A549 (cell line): ENCODE data around the gene NCBP3. TPM values are rescaled to one million over a fixed set of nuclear protein-coding genes. Genes with fewer than 3 reads are reported as not detected.

ENCODE experiments used
- ATAC-seq, 2 experiments: fragments of 200-7000 bp in 1 of 2; fragments of >200 bp in 1 of 2; cut with Nextera tagmentation in 1 of 2; cut with Tn5 transposase in 1 of 2; 3 replicates each; pipeline versions ENCODE4 v1.8.0 to v1.9.1; 2018 to 2020; ENCODE audit warnings: mild to moderate bottlenecking in 1 of 2, moderate library complexity in 1 of 2
- CTCF ChIA-PET: fragments of 300-600 bp; sonication (Branson Sonifier 250); formaldehyde crosslinking; extraction: SDS; loops from one replicate; lab custom pipeline; 2021; ENCODE audit warnings: antibody characterized with exemption, inconsistent platforms; lab: Yijun Ruan, JAX
- POLR2A ChIA-PET: fragments of 350-600 bp; formaldehyde crosslinking; extraction: SDS; loops from one replicate; lab custom pipeline; 2021; ENCODE audit warnings: antibody characterized with exemption, inconsistent platforms; lab: Yijun Ruan, JAX
- DNase-seq, 2 experiments: peaks; one replicate each; pipeline versions ENCODE4 v3.0.0 to v3.0.0-alpha.2; 2011 to 2016; ENCODE audit warnings: low read depth in 1 of 2, low spot score in 1 of 2
- FAIRE-seq: peaks from 2 replicates; lab custom pipeline; 2011; peaks lifted over from hg19 to GRCh38; lab: Jason Lieb, UNC
- H3K27ac ChIP-seq, 2 experiments: fragments of >200 bp; sonication (Bioruptor Twin); formaldehyde crosslinking; 3 replicates each; pipeline ENCODE4 v1.5.1; 2016 to 2017
- H3K4me1 ChIP-seq: fragments of >200 bp; sonication (Bioruptor Twin); formaldehyde crosslinking; 3 replicates; pipeline ENCODE4 v1.6.1; 2016
- H3K4me2 ChIP-seq: fragments of >200 bp; sonication (Bioruptor Twin); formaldehyde crosslinking; 3 replicates; pipeline ENCODE4 v1.6.1; 2016
- H3K4me3 ChIP-seq: fragments of >200 bp; sonication (Bioruptor Twin); formaldehyde crosslinking; 3 replicates; pipeline ENCODE4 v1.5.1; 2016
- H3K9me3 ChIP-seq: fragments of >200 bp; sonication (Bioruptor Twin); formaldehyde crosslinking; 3 replicates; pipeline ENCODE4 v1.6.1; 2016
- CBX8 ChIP-seq: fragments of 200-600 bp; sonication (generic); IDR thresholded peaks from 2 replicates; pipeline ENCODE4 v1.6.1; 2016
- CEBPB ChIP-seq, 2 experiments: fragments of >200 bp in 1 of 2; sonication (Bioruptor Twin) in 1 of 2; formaldehyde crosslinking in 1 of 2; IDR thresholded peaks; 2 replicates each; pipeline ENCODE4 v1.6.1; 2012 to 2016
- EP300 ChIP-seq, 2 experiments: fragments of >200 bp; sonication (Bioruptor Twin); formaldehyde crosslinking; IDR thresholded peaks; 2 replicates in 1 of 2; 3 replicates in 1 of 2; pipeline ENCODE4 v1.6.1; 2016 to 2017
- ESRRA ChIP-seq: fragments of 150-350 bp; IDR thresholded peaks from 2 replicates; pipeline ENCODE4 v1.6.1; 2014; ENCODE audit warnings: mild to moderate bottlenecking, low read length, borderline replicate concordance
- HDAC2 ChIP-seq: fragments of 200-600 bp; sonication (generic); IDR thresholded peaks from 2 replicates; pipeline ENCODE4 v1.6.1; 2016
- HOXB5 ChIP-seq: fragments of 250-450 bp; sonication (Bioruptor Pico); IDR thresholded peaks from 2 replicates; pipeline ENCODE4 v1.5.0; 2020; ENCODE audit warnings: mild to moderate bottlenecking, moderate library complexity
- JUNB ChIP-seq: fragments of >200 bp; sonication (Bioruptor Twin); formaldehyde crosslinking; IDR thresholded peaks from 2 replicates; pipeline ENCODE4 v1.6.1; 2016
- KDM5A ChIP-seq: fragments of 200-600 bp; sonication (generic); IDR thresholded peaks from 2 replicates; pipeline ENCODE4 v1.6.1; 2016; ENCODE audit warnings: antibody characterized with exemption, mild to moderate bottlenecking
- MAFK ChIP-seq: fragments of 450-650 bp; IDR thresholded peaks from 2 replicates; pipeline ENCODE4 v1.6.1; 2014; ENCODE audit not compliant: partially characterized antibody
- NFE2L2 ChIP-seq: fragments of 150-350 bp; conservative IDR thresholded peaks from 2 replicates; pipeline ENCODE4 v1.6.1; 2014; ENCODE audit warnings: low read length
- NPAS2 ChIP-seq: fragments of 250-450 bp; sonication (Bioruptor Pico); IDR thresholded peaks from 2 replicates; pipeline ENCODE4 v1.8.0; 2022; ENCODE audit warnings: mild to moderate bottlenecking, moderate library complexity, borderline replicate concordance
- NR3C1 ChIP-seq: fragments of >200 bp; sonication (Bioruptor Twin); formaldehyde crosslinking; IDR thresholded peaks from 3 replicates; pipeline ENCODE4 v1.6.1; 2017
- POLR2A ChIP-seq: IDR thresholded peaks from 2 replicates; pipeline ENCODE4 v1.6.1; 2012; ENCODE audit warnings: mild to moderate bottlenecking, low read length
- POLR2AphosphoS2 ChIP-seq: conservative IDR thresholded peaks from 2 replicates; pipeline ENCODE4 v1.6.1; 2012; ENCODE audit warnings: low read length, improper control_type of control experiment, inconsistent platforms
- RFX5 ChIP-seq: fragments of 450-650 bp; IDR thresholded peaks from 2 replicates; pipeline ENCODE4 v1.7.1; 2014; ENCODE audit warnings: antibody characterized with exemption, mild to moderate bottlenecking, moderate library complexity
- SMC3 ChIP-seq: fragments of >200 bp; sonication (Bioruptor Twin); formaldehyde crosslinking; IDR thresholded peaks from 3 replicates; pipeline ENCODE4 v1.6.1; 2018; ENCODE audit warnings: inconsistent platforms
- WGBS: methylation state at CpG from one replicate; pipeline ENCODE4 v1.1.6; 2017; ENCODE audit errors: missing lambda C conversion rate; 5-methylcytosine and 5-hydroxymethylcytosine counted together
- polyA plus RNA-seq, 4 experiments: library from polyadenylated mRNA; depleted of rRNA in 3 of 4; stranded (reverse); fragments of >200 nt; fragmentation: RNase III in 1 of 4; extraction: RNeasy Plus Mini Kit Qiagen cat#74134 plus additional on column Dnase treatment in 1 of 4; gene quantifications; 2 replicates in 3 of 4; 3 replicates in 1 of 4; pipeline ENCODE4 v1.2.3, GENCODE V29; 2011 to 2017
- TF ChIP-seq, protein P1 (sequence below): IDR thresholded peaks from 2 replicates; pipeline ENCODE4 v1.6.1; 2012; ENCODE audit warnings: low read depth, borderline replicate concordance
- TF ChIP-seq, protein P2 (sequence below): IDR thresholded peaks from 2 replicates; pipeline ENCODE4 v1.6.1; 2012
- TF ChIP-seq, protein P3 (sequence below): fragments of 450-650 bp; IDR thresholded peaks from 2 replicates; pipeline ENCODE4 v1.6.1; 2014; ENCODE audit warnings: antibody characterized with exemption
- TF ChIP-seq, protein P4 (sequence below): fragments of >200 bp; sonication (Bioruptor Twin); formaldehyde crosslinking; IDR thresholded peaks from 3 replicates; pipeline ENCODE4 v1.6.1; 2016
- TF ChIP-seq, protein P5 (sequence below): IDR thresholded peaks from 2 replicates; pipeline ENCODE4 v1.6.1; 2012
- TF ChIP-seq, protein P6 (sequence below): fragments of 150-350 bp; IDR thresholded peaks from 2 replicates; pipeline ENCODE4 v1.6.1; 2014; ENCODE audit warnings: low read depth, mild to moderate bottlenecking, low read length
- TF ChIP-seq, protein P7 (sequence below): fragments of 200-600 bp; sonication (generic); IDR thresholded peaks from 2 replicates; pipeline ENCODE4 v1.6.1; 2016; ENCODE audit warnings: antibody characterized with exemption, mild to moderate bottlenecking, moderate library complexity

Gene NCBP3
- polyA plus RNA-seq, 2 of the 4 experiments (the other 2 are of a cell fraction): 32.7 to 36.6 TPM

DNA sequence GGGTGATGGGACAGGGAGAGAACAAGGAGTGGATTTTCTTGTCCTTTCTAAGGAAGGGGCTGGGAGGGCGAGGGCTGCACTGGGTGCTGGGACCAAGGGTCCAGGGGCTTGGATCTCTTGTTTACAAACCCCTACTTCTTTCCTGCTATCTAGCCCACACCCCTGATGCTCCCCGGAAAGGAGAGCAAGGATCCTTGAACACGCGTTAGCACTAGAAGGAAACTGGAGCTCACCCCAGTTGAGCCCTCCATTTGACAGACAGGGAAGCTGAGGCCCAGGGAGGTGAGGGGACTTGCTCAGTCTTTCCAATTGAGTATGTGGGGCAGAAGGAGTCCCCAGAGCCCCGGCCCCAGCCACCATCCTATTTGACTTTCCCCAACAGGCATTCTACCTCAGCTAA is 40.5 kb downstream of the NCBP3 start:
- 77% methylated on average over 5 of the region's 5 CpGs for WGBS
- Histone ChIP-seq H3K4me2 (no peak overlapping the region), H3K4me1 (peaks cover 17% of the 10 kb centered on the region; the same call in 1 of the 3 replicates), H3K9me3 (no peaks in the 10 kb centered on the region), H3K27ac (no peak overlapping the region), H3K4me3 (no peak overlapping the region)
- TF ChIP-seq, protein P1, sequence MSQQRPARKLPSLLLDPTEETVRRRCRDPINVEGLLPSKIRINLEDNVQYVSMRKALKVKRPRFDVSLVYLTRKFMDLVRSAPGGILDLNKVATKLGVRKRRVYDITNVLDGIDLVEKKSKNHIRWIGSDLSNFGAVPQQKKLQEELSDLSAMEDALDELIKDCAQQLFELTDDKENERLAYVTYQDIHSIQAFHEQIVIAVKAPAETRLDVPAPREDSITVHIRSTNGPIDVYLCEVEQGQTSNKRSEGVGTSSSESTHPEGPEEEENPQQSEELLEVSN: no peak
- TF ChIP-seq, protein P2, sequence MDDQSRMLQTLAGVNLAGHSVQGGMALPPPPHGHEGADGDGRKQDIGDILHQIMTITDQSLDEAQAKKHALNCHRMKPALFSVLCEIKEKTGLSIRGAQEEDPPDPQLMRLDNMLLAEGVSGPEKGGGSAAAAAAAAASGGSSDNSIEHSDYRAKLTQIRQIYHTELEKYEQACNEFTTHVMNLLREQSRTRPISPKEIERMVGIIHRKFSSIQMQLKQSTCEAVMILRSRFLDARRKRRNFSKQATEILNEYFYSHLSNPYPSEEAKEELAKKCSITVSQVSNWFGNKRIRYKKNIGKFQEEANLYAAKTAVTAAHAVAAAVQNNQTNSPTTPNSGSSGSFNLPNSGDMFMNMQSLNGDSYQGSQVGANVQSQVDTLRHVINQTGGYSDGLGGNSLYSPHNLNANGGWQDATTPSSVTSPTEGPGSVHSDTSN: no peak
- TF ChIP-seq, protein P3, sequence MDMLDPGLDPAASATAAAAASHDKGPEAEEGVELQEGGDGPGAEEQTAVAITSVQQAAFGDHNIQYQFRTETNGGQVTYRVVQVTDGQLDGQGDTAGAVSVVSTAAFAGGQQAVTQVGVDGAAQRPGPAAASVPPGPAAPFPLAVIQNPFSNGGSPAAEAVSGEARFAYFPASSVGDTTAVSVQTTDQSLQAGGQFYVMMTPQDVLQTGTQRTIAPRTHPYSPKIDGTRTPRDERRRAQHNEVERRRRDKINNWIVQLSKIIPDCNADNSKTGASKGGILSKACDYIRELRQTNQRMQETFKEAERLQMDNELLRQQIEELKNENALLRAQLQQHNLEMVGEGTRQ: no peak
- no peak for TF ChIP-seq KDM5A
- no peak for TF ChIP-seq CEBPB (IDR thresholded peaks at IDR 0.05)
- TF ChIP-seq HOXB5 (CRISPR knock-in tag): no peak
- TF ChIP-seq, protein P4, sequence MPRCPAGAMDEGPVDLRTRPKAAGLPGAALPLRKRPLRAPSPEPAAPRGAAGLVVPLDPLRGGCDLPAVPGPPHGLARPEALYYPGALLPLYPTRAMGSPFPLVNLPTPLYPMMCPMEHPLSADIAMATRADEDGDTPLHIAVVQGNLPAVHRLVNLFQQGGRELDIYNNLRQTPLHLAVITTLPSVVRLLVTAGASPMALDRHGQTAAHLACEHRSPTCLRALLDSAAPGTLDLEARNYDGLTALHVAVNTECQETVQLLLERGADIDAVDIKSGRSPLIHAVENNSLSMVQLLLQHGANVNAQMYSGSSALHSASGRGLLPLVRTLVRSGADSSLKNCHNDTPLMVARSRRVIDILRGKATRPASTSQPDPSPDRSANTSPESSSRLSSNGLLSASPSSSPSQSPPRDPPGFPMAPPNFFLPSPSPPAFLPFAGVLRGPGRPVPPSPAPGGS: no peak
- TF ChIP-seq POLR2AphosphoS2: no peak
- no peak for TF ChIP-seq SMC3
- TF ChIP-seq RFX5: no peak
- TF ChIP-seq, protein P5, sequence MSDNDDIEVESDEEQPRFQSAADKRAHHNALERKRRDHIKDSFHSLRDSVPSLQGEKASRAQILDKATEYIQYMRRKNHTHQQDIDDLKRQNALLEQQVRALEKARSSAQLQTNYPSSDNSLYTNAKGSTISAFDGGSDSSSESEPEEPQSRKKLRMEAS: no peak
- no peak for TF ChIP-seq NPAS2 (CRISPR knock-in tag)
- TF ChIP-seq, protein P6, sequence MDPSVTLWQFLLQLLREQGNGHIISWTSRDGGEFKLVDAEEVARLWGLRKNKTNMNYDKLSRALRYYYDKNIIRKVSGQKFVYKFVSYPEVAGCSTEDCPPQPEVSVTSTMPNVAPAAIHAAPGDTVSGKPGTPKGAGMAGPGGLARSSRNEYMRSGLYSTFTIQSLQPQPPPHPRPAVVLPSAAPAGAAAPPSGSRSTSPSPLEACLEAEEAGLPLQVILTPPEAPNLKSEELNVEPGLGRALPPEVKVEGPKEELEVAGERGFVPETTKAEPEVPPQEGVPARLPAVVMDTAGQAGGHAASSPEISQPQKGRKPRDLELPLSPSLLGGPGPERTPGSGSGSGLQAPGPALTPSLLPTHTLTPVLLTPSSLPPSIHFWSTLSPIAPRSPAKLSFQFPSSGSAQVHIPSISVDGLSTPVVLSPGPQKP: no peak
- no peak for TF ChIP-seq NR3C1
- TF ChIP-seq JUNB: no peak
- TF ChIP-seq HDAC2: no peak
- TF ChIP-seq POLR2A: no peak
- ChIA-PET POLR2A (no interaction called here), CTCF (interaction anchor here (0.7 to 16.6 kb wide), 5 partner anchors 10 to 69 kb away, joined by 3 to 303 read pairs (median 5); no protein-coding TSS in a partner anchor)
- ATAC-seq: no peak
- DNase-seq: no peak
- no peak for FAIRE-seq

DNA sequence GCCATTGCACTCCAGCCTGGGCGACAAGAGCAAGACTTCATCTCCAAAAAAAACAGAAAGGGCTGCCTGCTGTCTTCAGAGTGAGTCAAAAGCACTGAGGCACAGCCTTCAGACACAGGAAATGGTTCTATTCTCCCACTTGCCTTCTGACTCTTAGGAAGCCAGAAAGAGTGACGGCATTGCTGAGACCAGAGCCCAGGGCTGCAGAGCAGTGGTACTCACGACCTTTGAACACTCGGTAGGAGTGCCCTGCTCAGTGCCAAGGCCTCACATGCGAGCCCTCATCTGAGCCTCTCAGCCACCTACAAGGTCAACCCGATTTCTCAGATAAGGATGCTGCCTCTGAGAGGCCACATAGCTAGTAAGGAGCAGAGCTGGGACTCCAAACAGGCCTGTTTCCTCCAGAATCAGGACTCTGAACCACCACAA is 41.5 kb downstream of the NCBP3 start:
- peak in 1 of 2 experiments; percentile 24; a peak in 3 of 6 replicates for ATAC-seq

More for the DNA sequence above, 41.5 kb downstream of the NCBP3 start:
- H3K4me3 ChIP-seq: no peak overlapping the region
- peaks cover 17% of the 10 kb centered on the region; the same call in 1 of the 3 replicates for H3K4me1 ChIP-seq
- CTCF ChIA-PET: interaction anchor here (1.3 to 16.6 kb wide), 3 partner anchors 23 to 68 kb away, joined by 3 to 303 read pairs (median 4); no protein-coding TSS in a partner anchor
- no peaks in the 10 kb centered on the region for H3K9me3 ChIP-seq
- FAIRE-seq (no peak), DNase-seq (no peak)
- POLR2A ChIA-PET: no interaction called here
- WGBS: 78% methylated on average over 6 of the region's 6 CpGs
- TF ChIP-seq MAFK (no peak), CBX8 (no peak), KDM5A (no peak), EP300 (IDR thresholded peaks at IDR 0.05) (no peak), ESRRA (no peak), NFE2L2 (no peak)
- TF ChIP-seq, protein P7, sequence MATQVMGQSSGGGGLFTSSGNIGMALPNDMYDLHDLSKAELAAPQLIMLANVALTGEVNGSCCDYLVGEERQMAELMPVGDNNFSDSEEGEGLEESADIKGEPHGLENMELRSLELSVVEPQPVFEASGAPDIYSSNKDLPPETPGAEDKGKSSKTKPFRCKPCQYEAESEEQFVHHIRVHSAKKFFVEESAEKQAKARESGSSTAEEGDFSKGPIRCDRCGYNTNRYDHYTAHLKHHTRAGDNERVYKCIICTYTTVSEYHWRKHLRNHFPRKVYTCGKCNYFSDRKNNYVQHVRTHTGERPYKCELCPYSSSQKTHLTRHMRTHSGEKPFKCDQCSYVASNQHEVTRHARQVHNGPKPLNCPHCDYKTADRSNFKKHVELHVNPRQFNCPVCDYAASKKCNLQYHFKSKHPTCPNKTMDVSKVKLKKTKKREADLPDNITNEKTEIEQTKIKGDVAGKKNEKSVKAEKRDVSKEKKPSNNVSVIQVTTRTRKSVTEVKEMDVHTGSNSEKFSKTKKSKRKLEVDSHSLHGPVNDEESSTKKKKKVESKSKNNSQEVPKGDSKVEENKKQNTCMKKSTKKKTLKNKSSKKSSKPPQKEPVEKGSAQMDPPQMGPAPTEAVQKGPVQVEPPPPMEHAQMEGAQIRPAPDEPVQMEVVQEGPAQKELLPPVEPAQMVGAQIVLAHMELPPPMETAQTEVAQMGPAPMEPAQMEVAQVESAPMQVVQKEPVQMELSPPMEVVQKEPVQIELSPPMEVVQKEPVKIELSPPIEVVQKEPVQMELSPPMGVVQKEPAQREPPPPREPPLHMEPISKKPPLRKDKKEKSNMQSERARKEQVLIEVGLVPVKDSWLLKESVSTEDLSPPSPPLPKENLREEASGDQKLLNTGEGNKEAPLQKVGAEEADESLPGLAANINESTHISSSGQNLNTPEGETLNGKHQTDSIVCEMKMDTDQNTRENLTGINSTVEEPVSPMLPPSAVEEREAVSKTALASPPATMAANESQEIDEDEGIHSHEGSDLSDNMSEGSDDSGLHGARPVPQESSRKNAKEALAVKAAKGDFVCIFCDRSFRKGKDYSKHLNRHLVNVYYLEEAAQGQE: no peak
- peak overlapping the region in 1 of 2 experiments; percentile 26; a peak in 1 of 6 replicates for H3K27ac ChIP-seq
- no peak overlapping the region for H3K4me2 ChIP-seq
